A673 (cell line): ENCODE measurements around the gene BLOC1S3.

ENCODE experiments used
- CTCF ChIP-seq: fragments of 300-800, 200-600 bp; sonication (generic); conservative IDR thresholded peaks from 2 replicates; pipeline ENCODE4 v1.5.1; 2017; ENCODE audit warnings: low read depth, mild to moderate bottlenecking, antibody characterized with exemption, low read length, moderate library complexity, mixed read lengths
- EZH2 ChIP-seq: fragments of 200-600 bp; sonication (generic); IDR thresholded peaks from 2 replicates; pipeline ENCODE4 v1.6.1; 2017; ENCODE audit warnings: borderline replicate concordance, low read depth, mild to moderate bottlenecking, mixed read lengths, antibody characterized with exemption, low read length; ENCODE audit not compliant: poor library complexity, severe bottlenecking

GRCh38 chr19:45138303-45138751 lies 40.3 kb upstream of the BLOC1S3 start:
- TF ChIP-seq CTCF: no peak
- no peak for TF ChIP-seq EZH2
